ENCODE measurements around the gene ARHGEF1. TPM values are rescaled to one million over a fixed set of nuclear protein-coding genes. Genes with fewer than 3 reads are reported as not detected.
"Not testable (repeated sequence)": the region's sequence is repeated elsewhere in the genome, so short reads cannot be mapped to it uniquely, and the experiment has no call there.

ARHGEF1 gene
- polyA plus RNA-seq, 4 donors: 49.7 to 120 (median 86.7) TPM

DNA sequence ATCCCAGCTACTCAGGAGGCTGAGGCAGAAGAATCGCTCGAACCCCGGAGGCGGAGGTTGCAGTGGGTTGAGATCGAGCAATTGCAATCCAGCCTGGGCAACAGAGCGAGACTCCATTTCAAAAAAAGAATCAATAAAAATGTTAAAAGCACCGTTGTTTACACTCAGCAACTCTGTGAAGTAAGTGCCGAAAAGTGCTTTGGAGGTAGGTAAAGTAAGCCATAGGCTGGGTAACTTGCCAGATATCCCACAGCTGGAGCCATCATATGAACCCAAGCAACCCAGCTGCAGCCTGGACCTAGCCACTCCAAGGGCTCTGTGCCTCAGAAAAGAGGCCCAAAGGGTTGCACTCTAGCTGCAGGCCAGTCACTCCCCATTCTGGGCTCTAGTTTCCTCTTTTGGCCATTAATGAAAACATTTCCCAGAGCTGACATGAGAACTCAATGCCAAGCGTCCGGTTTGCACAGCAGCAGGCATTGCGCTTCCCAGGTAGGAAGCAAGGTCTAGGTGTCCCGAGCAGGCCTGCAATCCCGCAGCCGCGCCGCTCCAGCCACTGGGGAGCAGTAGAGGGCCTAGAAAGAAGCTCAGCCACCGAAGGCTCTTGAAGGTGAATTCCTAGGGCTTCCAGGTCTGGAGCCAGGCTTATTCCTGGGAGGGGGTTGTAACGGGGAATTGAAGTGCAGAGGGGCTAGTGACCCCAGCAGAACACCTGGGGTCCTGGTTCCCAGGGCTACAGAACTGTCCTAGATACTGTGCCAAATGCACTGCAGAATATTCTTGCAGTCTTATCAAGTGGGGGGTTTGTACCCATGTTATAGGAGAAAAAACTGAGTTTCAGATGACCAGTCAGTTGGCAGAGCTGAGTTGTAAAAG lies 10.0 kb upstream of the ARHGEF1 start:
- FAIRE-seq: no peak
- WGBS, 3 donors: 37 to 45% (median 39%) methylated on average over 18 of the region's 18 CpGs
- Histone ChIP-seq H3K4me1 (ENCODE audit: control insufficient read depth in 3 of 3, insufficient read depth in 2 of 3, low read depth in 1 of 3, low read length in 2 of 3) (peaks cover 5 to 26% (median 7%) of the 10 kb centered on the region in 3 donors), H3K9me3 (ENCODE audit: control insufficient read depth in 2 of 2, insufficient read depth in 1 of 2, low read depth in 1 of 2, low read length in 1 of 2) (no peaks in the 10 kb centered on the region), H3K4me3 (ENCODE audit: low read depth in 1 of 3, low read length in 3 of 3) (no peak overlapping the region), H3K36me3 (ENCODE audit: control insufficient read depth in 3 of 3, insufficient read depth in 2 of 3, low read depth in 1 of 3, low read length in 3 of 3) (peaks cover 2 to 52% (median 17%) of the 10 kb centered on the region in 3 donors), H3K27ac (ENCODE audit: low read depth in 1 of 3, low read length in 2 of 3) (peak overlapping the region in 1 of 3 donors; percentile 45), H3K27me3 (ENCODE audit: control insufficient read depth in 3 of 3, insufficient read depth in 3 of 3, low read length in 3 of 3) (peaks cover 0 to under 1% (median 0%) of the 10 kb centered on the region in 3 donors)
- peak; percentile 85 to 86 for DNase-seq

DNA sequence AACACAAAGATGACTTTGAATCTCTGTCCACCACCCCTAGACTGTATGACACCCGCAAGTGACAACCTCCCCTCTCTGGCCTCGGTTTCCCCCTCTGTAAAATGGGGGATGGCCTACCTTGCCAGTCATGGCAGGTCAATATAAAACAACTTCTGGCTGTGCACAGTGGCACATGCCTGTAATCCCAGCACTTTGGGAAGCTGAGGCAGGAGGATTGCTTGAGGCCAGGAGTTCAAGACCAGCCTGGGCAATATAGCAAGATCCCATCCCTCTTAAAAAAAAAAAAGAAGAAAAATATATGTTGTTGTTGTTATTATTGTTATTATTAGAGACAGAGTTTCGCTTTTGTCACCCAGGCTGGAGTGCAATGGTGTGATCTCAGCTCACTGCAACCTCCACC lies 7.0 kb upstream of the ARHGEF1 start:
- not testable (repeated sequence) for DNase-seq; H3K9me3 ChIP-seq (ENCODE audit: control insufficient read depth in 2 of 2, insufficient read depth in 1 of 2, low read depth in 1 of 2, low read length in 1 of 2); FAIRE-seq; H3K27me3 ChIP-seq (ENCODE audit: control insufficient read depth in 3 of 3, insufficient read depth in 3 of 3, low read length in 3 of 3); H3K4me1 ChIP-seq (ENCODE audit: control insufficient read depth in 3 of 3, insufficient read depth in 2 of 3, low read depth in 1 of 3, low read length in 2 of 3); H3K4me3 ChIP-seq (ENCODE audit: low read depth in 1 of 3, low read length in 3 of 3)
- 69 to 79% (median 74%) methylated on average over 3 of the region's 3 CpGs for WGBS, 3 donors
- Histone ChIP-seq H3K27ac (ENCODE audit: low read depth in 1 of 3, low read length in 2 of 3) (peak overlapping the region in 1 of 3 donors; percentile 90), H3K36me3 (ENCODE audit: control insufficient read depth in 3 of 3, insufficient read depth in 2 of 3, low read depth in 1 of 3, low read length in 3 of 3) (peaks cover 0 to 23% (median 3%) of the 10 kb centered on the region in 3 donors)

DNA sequence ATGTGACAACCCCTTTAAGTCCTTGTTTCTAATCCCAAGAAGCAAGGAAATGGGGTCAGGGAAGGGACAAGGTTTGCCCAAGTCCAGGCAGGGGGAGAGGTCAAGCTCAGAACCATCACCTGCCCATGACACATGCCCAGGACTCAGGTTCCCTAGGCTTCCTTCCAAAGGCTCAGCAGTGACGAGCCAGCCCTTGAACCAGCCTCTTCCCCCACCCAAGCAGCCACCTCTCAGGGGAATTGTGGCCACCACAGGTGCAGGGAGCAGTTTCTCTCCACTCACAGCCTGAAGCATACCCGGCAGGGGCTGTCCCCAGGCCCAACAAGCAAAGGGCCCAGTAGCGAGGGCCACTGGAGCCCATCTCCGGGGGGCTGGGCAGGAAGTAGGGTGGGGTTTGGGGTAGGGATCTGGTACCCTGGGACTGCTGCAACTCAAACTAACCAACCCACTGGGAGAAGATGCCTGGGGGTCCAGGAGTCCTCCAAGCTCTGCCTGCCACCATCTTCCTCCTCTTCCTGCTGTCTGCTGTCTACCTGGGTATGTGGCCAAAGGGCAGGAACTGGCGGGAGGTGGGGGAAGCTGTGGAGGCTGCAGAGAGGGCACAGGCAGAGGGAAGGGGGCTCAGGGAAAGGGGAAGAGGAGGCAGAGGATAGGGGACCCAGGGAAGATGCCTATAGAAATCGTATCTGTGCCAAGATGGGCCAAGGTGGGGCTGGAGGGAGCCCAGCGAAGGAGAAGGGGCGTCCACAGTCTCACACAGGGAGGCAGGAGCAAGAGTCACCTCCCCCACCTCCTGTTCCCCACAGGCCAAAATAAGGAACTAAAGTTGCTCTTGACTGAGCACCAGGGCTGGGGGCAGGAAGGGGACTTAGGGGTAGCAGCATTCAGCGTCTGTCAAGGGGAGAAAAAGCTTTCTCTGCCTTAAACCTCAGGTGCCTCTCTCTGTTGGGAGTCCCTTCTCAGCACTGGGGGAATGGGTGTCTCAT lies 5.8 kb upstream of the ARHGEF1 start, which contains the start of gene CD79A:
TSS of gene CD79A (plus strand) at position 433 of the 986 bp plus-strand sequence. CDS start at position 459, 26 bp downstream.
- Histone ChIP-seq H3K4me3 (ENCODE audit: low read depth in 1 of 3, low read length in 3 of 3) (no peak within 1 kb of the TSS), H3K27me3 (ENCODE audit: control insufficient read depth in 3 of 3, insufficient read depth in 3 of 3, low read length in 3 of 3) (peaks cover 0 to 5% (median 0%) of the 10 kb centered on the region in 3 donors), H3K9me3 (ENCODE audit: control insufficient read depth in 2 of 2, insufficient read depth in 1 of 2, low read depth in 1 of 2, low read length in 1 of 2) (no peaks in the 10 kb centered on the region), H3K4me1 (ENCODE audit: control insufficient read depth in 3 of 3, insufficient read depth in 2 of 3, low read depth in 1 of 3, low read length in 2 of 3) (no peaks in the 10 kb centered on the region), H3K36me3 (ENCODE audit: control insufficient read depth in 3 of 3, insufficient read depth in 2 of 3, low read depth in 1 of 3, low read length in 3 of 3) (peaks cover 0 to 11% (median 0%) of the 10 kb centered on the region in 3 donors), H3K27ac (ENCODE audit: low read depth in 1 of 3, low read length in 2 of 3) (peak within 1 kb of the TSS in 2 of 3 donors; percentile 56 to 90)
- FAIRE-seq: no peak
- WGBS, 3 donors: 60 to 81% (median 74%) methylated on average over 8 to 9 of the region's 9 CpGs
- no peak for DNase-seq

DNA sequence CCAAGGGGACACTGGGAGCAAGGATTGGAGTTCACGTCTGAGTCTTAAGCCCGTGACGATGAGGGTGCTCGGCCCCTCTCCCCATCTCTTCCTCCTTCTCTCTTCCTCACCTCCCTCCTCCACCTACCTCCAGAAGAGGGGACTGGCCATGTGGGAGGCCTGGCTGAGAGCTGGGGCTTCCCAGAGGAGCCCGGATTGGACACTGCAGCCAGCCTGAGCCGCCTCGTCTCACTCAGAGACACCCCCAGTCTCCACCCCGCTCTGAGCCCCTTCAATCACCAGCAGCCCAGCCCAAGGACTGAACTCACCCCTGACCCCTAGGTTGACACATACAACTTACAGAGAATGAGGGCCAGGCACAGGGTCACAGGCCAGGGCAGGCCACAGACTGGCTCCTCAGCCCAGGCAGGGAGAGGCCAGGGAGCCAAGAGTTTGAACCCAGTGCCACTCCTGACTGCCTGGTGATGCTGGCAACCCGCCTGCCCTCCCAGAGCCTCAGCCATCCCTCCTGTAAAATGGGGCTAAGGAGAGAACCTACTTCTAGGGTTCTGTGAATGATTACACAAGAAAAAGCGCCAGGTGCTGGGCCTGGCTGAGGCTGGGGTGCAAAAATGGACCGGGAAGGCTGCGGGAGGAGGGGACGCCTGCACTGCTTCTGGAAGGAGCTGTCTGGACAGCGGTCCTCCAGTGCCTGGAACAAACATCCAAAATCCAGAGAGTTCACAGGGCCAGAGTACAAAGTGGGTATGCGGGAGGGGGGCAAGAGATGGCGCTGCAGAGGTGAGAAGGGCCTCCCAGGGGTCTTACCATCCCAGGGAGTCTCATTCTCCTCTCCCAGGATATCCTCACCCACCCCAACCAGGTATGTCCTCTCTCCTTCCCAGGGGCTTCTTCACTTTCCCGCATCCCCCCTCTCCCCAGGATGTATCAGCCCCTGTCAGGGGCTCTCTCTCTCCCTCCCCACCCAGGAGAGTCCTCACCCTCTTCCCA lies 4.8 kb upstream of the ARHGEF1 start:
- FAIRE-seq (no peak), DNase-seq (no peak)
- Histone ChIP-seq H3K27ac (ENCODE audit: low read depth in 1 of 3, low read length in 2 of 3) (peak overlapping the region in 2 of 3 donors; percentile 24 to 90), H3K4me1 (ENCODE audit: control insufficient read depth in 3 of 3, insufficient read depth in 2 of 3, low read depth in 1 of 3, low read length in 2 of 3) (no peaks in the 10 kb centered on the region), H3K36me3 (ENCODE audit: control insufficient read depth in 3 of 3, insufficient read depth in 2 of 3, low read depth in 1 of 3, low read length in 3 of 3) (peaks cover 0 to under 1% (median 0%) of the 10 kb centered on the region in 3 donors), H3K27me3 (ENCODE audit: control insufficient read depth in 3 of 3, insufficient read depth in 3 of 3, low read length in 3 of 3) (peaks cover 0 to 11% (median 0%) of the 10 kb centered on the region in 3 donors), H3K4me3 (ENCODE audit: low read depth in 1 of 3, low read length in 3 of 3) (no peak overlapping the region), H3K9me3 (ENCODE audit: control insufficient read depth in 2 of 2, insufficient read depth in 1 of 2, low read depth in 1 of 2, low read length in 1 of 2) (no peaks in the 10 kb centered on the region)
- WGBS, 3 donors: 64 to 81% (median 77%) methylated on average over 17 of the region's 17 CpGs

DNA sequence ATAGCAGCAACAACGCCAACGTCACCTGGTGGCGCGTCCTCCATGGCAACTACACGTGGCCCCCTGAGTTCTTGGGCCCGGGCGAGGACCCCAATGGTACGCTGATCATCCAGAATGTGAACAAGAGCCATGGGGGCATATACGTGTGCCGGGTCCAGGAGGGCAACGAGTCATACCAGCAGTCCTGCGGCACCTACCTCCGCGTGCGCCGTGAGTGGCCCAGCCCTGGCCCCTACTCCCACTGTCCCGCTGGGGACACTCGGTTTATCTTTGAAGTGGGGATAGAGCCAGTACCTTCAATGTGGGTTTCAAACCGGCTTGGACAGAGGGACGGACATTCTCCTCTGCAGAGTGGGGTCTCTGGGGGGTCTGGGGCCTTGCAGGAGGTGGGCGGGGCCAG lies 3.9 kb upstream of the ARHGEF1 start:
- Histone ChIP-seq H3K4me3 (ENCODE audit: low read depth in 1 of 3, low read length in 3 of 3) (no peak overlapping the region), H3K9me3 (ENCODE audit: control insufficient read depth in 2 of 2, insufficient read depth in 1 of 2, low read depth in 1 of 2, low read length in 1 of 2) (no peaks in the 10 kb centered on the region), H3K4me1 (ENCODE audit: control insufficient read depth in 3 of 3, insufficient read depth in 2 of 3, low read depth in 1 of 3, low read length in 2 of 3) (peaks cover 0 to 4% (median 0%) of the 10 kb centered on the region in 3 donors), H3K36me3 (ENCODE audit: control insufficient read depth in 3 of 3, insufficient read depth in 2 of 3, low read depth in 1 of 3, low read length in 3 of 3) (no peaks in the 10 kb centered on the region), H3K27me3 (ENCODE audit: control insufficient read depth in 3 of 3, insufficient read depth in 3 of 3, low read length in 3 of 3) (peaks cover 0 to 16% (median 0%) of the 10 kb centered on the region in 3 donors), H3K27ac (ENCODE audit: low read depth in 1 of 3, low read length in 2 of 3) (no peak overlapping the region)
- WGBS, 3 donors: 79 to 87% (median 87%) methylated on average over 21 of the region's 21 CpGs
- DNase-seq: no peak
- FAIRE-seq: no peak

DNA sequence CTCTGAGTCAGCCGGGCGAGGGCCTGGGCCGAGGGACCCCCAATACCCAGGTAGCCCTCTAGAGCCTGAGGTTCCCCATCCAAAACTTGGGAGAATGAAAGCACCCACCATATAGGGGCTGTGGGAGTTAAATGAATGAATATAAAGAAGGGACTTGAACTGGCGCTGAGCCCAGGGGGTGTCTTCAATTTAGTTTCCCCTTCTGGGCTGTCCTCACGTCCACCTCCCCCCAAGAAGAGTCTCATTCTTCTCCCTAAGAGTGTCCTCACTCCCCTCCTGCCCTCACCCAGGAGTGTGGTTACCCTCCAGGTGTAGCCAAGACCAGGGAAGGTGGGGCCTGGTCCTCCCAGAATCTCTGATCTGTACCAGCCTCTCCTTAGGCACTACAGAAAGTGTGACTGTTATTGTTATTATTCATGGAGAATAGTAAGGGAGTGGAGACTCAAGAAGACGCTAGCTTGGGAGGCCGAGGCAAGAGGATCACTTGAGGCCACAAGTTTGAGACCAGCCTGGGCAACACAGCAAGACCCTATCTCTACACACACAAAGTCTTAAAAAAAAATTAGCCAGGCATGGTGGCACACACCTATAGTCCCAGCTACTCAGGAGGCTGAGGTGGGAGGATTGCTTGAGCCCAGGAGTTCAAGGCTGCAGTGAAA lies 3.2 kb upstream of the ARHGEF1 start:
- H3K27me3 ChIP-seq (ENCODE audit: control insufficient read depth in 3 of 3, insufficient read depth in 3 of 3, low read length in 3 of 3): peaks cover 0 to 16% (median 0%) of the 10 kb centered on the region in 3 donors
- 76 to 84% (median 83%) methylated on average over 7 of the region's 7 CpGs for WGBS, 3 donors
- H3K27ac ChIP-seq (ENCODE audit: low read depth in 1 of 3, low read length in 2 of 3): no peak overlapping the region
- no peaks in the 10 kb centered on the region for H3K9me3 ChIP-seq (ENCODE audit: control insufficient read depth in 2 of 2, insufficient read depth in 1 of 2, low read depth in 1 of 2, low read length in 1 of 2)
- FAIRE-seq: no peak
- no peaks in the 10 kb centered on the region for H3K36me3 ChIP-seq (ENCODE audit: control insufficient read depth in 3 of 3, insufficient read depth in 2 of 3, low read depth in 1 of 3, low read length in 3 of 3)
- H3K4me3 ChIP-seq (ENCODE audit: low read depth in 1 of 3, low read length in 3 of 3): no peak overlapping the region
- DNase-seq: no peak
- H3K4me1 ChIP-seq (ENCODE audit: control insufficient read depth in 3 of 3, insufficient read depth in 2 of 3, low read depth in 1 of 3, low read length in 2 of 3): peaks cover 0 to 7% (median 0%) of the 10 kb centered on the region in 3 donors

DNA sequence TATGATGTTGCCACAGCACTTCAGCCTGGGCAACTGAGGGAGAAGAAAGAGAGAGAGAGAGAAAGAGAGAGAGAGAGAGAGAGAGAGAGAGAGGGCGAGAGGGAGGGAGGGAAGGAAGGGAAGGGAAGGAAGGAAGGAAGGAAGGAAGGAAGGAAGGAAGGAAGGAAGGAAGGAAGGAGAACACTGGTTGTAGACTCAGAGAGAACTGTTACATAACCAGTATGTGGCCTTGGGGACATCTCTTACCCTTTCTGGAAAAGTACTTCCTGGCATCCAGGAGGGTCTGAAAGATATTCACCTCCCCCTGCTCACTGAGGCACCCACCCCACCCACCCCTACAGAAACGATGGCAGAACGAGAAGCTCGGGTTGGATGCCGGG lies 2.7 kb upstream of the ARHGEF1 start:
- H3K9me3 ChIP-seq (ENCODE audit: control insufficient read depth in 2 of 2, insufficient read depth in 1 of 2, low read depth in 1 of 2, low read length in 1 of 2): no peaks in the 10 kb centered on the region
- DNase-seq (no peak), FAIRE-seq (no peak)
- H3K27me3 ChIP-seq (ENCODE audit: control insufficient read depth in 3 of 3, insufficient read depth in 3 of 3, low read length in 3 of 3): peaks cover 0 to 16% (median 0%) of the 10 kb centered on the region in 3 donors
- WGBS, 3 donors: 69 to 74% (median 73%) methylated on average over 4 to 5 of the region's 5 CpGs
- H3K27ac ChIP-seq (ENCODE audit: low read depth in 1 of 3, low read length in 2 of 3): no peak overlapping the region
- H3K4me1 ChIP-seq (ENCODE audit: control insufficient read depth in 3 of 3, insufficient read depth in 2 of 3, low read depth in 1 of 3, low read length in 2 of 3): peaks cover 3 to 12% (median 4%) of the 10 kb centered on the region in 3 donors
- no peak overlapping the region for H3K4me3 ChIP-seq (ENCODE audit: low read depth in 1 of 3, low read length in 3 of 3)
- H3K36me3 ChIP-seq (ENCODE audit: control insufficient read depth in 3 of 3, insufficient read depth in 2 of 3, low read depth in 1 of 3, low read length in 3 of 3): no peaks in the 10 kb centered on the region
